Stimulated activated CD4-positive, alpha-beta T cell treated with anti-CD3 and anti-CD28 coated beads, Interleukin-15, amount 100 ng/mL, for 1 hour (primary cell): ENCODE measurements around the gene RAB40B.

Experiments used
- DNase-seq, 2 donors: peaks; one replicate each; pipeline ENCODE4 v3.0.0-alpha.2; 2020; ENCODE audit warnings: low read depth in 1 of 2, low spot score in 1 of 2

RAB40B gene

DNA sequence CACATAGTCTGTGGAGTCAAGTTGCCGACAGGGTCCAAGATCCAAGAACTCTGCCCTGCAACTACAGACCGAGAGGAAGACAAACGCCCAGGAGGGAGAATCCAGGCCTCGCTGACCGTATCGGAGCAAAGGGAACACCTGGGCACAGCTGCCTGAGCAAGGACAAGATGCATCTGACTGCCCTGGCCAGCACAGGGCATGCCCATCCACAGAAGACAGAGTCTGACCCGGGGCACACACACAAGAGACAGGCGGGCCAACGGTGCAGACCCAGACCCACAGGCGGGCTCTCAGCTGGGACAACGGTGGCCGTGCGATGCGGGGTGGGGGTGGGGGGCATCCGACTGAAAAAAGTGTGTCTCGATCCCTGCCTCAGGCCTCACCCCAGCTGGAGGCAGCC is 6.2 kb downstream of the RAB40B start:
- DNase-seq = no peak

GRCh38 chr17:82691714-82692113 is 6.8 kb downstream of the RAB40B start:
- no peak for DNase-seq

- no peak for DNase-seq
Measured at GRCh38 chr17:82690786-82691489, 7.6 kb downstream of the RAB40B start.

GRCh38 chr17:82689077-82689476 is 9.4 kb downstream of the RAB40B start:
- no peak for DNase-seq

GRCh38 chr17:82687871-82688270 is 10.6 kb downstream of the RAB40B start:
- no peak for DNase-seq

DNA sequence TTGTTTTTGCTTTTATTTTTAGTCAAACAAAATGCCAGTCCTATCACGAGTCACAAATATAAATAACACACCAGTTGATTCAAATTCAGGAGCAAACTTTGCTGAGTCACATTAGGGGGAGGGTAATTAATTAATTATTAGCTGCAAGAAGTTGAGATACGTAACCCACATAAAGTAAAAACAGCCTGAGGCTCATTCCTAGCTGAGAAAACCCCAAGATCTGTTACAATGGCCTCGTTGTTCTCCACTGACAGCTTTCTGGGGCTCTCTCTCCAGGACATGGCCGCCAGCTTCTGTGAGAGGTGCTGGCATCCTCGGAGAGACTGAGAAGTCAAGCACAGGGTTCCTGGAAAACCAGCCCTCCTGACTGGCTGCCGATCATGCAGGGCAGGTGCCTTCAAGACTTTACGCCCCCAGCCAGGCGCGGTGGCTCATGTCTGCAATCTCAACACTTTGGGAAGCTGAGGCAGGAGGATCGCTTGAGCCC is 11.1 kb downstream of the RAB40B start:
- DNase-seq = no peak

DNA sequence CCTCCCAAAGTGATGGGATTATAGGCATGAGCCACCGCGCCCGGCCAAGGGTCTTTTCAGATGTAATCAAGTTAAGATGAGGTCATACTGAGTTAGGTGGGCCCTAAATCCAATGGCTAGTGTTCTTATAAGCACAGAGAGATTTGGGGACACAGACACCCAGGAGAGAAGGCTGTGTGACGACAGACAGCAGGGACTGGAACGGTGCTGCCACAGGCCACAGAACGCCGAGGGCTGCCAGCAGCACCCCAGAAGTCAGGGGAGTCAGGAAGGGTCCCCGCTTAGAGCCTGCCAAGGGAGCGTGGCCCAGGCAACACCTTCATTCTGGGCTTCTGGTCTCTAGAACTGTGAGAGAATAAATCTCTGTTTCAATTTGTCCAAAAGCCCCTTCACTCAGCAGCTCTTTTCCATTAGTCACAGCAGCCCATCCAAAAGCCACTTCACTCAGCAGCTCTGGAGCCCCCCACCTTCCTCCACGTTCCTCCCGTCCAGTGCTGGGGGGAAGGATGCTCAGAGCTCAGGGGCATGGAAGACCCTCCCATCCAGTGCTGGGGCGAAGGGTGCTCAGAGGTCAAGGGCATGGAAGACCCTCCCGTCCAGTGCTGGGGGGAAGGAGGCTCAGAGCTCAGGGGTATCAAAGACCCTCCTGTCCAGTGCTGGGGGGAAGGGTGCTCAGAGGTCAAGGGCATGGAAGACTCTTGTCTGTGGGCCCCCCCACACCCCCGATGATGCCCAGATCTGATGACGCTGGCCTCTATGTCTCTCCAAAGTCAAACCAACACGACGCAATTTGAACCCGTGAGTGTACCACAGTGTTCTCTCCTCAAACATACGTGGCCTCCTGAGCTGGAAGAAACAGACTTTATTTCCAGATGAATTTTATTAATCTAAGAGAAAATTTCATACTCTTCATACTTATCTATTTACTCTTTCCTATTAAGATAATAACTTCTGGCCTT is 11.9 kb downstream of the RAB40B start:
- DNase-seq = no peak

GRCh38 chr17:82685291-82685690 is 13.2 kb downstream of the RAB40B start:
- DNase-seq = no peak

- no peak for DNase-seq
Measured at GRCh38 chr17:82684228-82684841, 14.2 kb downstream of the RAB40B start.

DNA sequence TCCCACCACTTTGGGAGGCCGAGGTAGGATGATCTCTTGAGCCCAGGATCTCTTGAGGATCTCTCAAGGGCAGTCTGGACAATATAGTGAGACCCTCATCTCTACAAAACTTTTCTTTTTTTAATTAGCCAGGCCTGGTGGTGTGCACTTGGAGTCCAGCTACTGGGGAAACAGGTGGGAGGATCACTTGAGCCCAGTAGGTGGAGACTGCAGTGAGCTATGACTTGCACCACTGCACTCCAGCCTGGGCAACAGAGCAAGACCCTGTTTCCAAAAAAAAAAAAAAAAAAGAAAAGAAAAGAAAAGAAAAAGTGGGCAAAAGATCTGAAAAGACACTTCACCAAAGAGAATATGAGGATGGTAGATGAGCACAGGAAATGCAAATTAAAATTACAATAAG is 15.0 kb downstream of the RAB40B start:
- no peak for DNase-seq

GRCh38 chr17:82681547-82681946 is 17.0 kb downstream of the RAB40B start:
- DNase-seq = no peak

DNA sequence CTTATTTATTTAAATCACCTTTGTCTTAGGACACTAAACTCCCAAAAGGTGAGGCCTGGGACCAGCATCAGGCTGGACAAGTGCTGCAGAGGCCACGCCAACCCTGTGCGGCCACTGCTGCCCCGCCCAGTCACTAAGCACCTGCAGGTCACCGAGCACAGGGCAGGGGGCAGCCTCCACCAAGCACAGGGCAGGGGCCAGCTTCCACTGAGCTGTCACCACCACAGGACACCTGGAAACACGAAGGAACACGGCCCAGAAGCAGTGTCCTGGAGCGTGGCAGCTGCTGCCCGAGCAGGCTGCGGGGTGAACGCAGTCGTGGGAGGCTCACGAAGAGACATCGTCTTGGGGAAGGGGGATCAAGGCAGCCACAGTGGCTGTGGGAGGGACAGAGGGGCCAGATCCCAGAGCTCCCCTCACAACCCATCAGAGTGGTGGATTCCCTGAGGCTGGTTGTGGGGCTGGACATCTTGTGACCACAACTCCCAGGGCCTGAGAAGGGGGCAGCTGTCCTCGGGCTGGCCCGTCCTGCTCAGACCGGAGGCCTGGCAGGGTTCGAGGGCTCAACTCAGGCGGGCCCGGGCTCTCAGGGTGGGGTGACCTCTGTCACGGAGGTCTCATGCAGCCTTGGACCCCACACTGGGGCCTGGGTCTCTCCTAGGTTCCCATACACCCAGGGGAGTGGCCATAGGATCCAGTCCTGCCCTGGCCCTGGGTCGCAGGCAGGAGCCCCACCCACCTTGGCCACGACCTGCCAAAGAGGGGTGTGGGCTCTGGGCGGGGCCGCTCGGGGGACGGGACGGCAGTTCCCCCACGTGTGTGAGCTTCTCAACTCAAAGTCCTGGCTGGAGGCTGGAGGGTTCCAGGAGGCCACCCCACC is 18.7 kb downstream of the RAB40B start:
- DNase-seq = no peak

DNA sequence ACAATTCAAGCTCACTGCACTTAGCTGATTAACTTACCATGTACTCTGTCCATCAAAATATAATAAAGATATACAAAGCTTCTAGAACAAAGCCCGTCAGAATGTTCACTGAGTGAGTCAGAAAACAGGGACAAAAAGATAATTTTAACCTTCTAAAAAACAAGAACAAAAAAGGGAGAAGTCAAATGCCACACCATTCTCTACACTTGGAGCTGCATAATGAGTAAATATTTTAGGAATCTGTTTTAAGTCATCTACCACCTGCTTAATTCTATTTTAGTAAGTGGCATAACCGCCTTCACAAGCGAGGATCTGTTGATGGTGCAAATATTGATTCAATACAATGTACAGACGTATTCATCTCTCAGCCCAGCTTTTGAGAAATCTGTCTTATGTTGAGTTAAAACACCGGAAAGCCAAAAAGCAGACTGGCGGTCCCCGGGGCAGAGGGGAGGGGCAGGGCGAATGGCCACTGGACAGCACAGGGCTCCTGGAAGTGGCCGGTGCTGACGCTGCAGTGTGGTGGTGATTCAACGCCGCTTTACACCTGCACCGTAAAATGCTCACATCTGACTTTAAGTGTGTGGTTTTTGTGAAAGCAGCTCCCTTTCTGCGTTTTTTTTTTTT is 20.1 kb downstream of the RAB40B start:
- DNase-seq = no peak

DNA sequence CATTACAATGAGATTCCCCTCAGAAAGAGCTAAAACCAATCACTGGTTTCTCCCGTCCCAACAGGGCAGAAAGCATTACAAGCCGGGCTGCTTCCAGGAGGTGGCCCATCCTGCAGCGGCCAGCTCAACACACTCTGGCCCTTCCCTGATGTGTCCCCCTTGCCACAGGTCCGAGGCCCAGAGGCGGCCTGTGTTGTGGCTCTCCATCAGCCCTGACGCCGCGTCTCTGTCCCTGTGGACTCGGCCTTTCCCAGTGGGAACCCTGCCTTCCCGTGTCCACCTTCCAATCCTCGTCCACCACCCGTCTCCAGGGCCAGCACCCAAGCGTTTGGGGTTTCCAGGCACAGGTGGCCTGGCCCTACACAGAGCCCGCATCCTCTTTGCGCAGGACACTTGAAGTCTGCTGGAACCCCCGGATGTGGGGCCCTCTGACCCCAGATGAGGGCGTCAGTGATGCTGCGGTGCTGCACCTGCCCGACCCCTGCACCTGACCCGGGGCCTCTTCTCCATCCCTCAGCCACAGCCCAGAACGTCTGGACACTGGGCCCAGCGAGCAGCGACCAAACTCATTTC is 21.1 kb downstream of the RAB40B start:
- no peak for DNase-seq

- DNase-seq = no peak
Measured at GRCh38 chr17:82675476-82676245, 22.8 kb downstream of the RAB40B start.

DNA sequence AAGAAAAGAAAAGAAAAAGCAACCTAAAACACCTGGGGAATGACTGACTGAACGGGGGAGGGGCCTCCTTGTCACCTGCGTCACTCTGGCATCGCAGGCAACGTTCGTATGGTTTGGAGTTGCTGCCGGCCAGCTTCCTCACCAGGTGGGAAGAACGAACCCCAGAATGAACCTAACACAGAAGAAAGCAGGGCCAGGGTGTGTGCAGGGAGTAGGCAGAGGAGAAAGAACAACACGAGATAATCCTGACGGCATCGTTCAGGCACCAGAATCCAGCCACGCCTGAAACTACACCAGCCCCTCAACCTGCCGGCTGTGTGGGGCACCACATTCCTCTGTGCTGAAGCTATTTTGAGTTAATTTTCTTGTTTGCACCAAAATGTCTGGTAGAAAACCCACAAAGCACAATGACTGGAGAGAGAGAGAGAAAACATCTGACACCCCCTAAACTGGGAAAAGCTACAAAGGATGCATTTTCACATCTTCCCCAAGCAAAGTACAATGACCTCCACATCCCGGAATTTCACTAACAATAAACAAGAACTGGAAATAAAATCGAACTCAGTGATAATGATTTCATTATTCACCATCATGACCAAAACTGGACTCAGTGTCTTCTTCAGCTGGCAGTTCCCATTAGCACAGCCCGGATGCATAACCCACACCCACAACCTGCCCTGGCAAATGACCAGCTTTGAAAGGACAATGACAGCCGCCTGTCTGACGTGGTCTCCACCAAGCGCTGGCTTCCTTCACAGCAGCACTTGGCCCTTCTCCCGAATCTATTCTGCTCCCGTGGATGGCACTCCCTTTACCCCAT is 23.6 kb downstream of the RAB40B start:
- DNase-seq = no peak

GRCh38 chr17:82670661-82671450 is 27.6 kb downstream of the RAB40B start:
- no peak for DNase-seq
